B cell (primary cell): ENCODE measurements around the gene SUB1. TPM values are rescaled to one million over a fixed set of nuclear protein-coding genes. Genes with fewer than 3 reads are reported as not detected.

Experiments used
- ATAC-seq: fragments of 200-7000 bp; cut with Tn5 transposase; one replicate; pipeline ENCODE4 v1.10.0; 2021; ENCODE audit warnings: low read depth, mild to moderate bottlenecking, moderate number of reproducible peaks, moderate library complexity
- CTCF ChIA-PET: fragments of 350-600 bp; sonication (Branson Sonifier 250); formaldehyde crosslinking; loops from one replicate; lab custom pipeline; 2021; ENCODE audit warnings: antibody characterized with exemption, inconsistent platforms; lab: Charles Lee
- POLR2A ChIA-PET: fragments of 350-600 bp; sonication (Branson Sonifier 250); formaldehyde crosslinking; loops from one replicate; lab custom pipeline; 2021; ENCODE audit warnings: antibody characterized with exemption; lab: Charles Lee
- DNase-seq: peaks from one replicate; pipeline ENCODE4 v3.0.0; 2013
- H2AFZ ChIP-seq: 2 replicates; pipeline ENCODE4 v1.6.1; 2012; ENCODE audit warnings: mild to moderate bottlenecking, low read depth, low read length; ENCODE audit not compliant: insufficient read depth, poor library complexity, severe bottlenecking
- H3K27ac ChIP-seq, 2 donors: 1 replicate in 1 of 2; 2 replicates in 1 of 2; pipeline ENCODE4 v1.5.1; 2012 to 2013; ENCODE audit warnings: low read length in 2 of 2, mild to moderate bottlenecking in 2 of 2, moderate library complexity in 1 of 2
- H3K27me3 ChIP-seq, 4 experiments: fragments of 200-600 bp in 1 of 4; sonication (generic) in 1 of 4; replicated peaks in 1 of 4; 1 replicate in 2 of 4; 2 replicates in 2 of 4; pipeline versions ENCODE4 v1.6.1 to v1.7.0; 2013 to 2016; ENCODE audit warnings: low read length in 3 of 4, mild to moderate bottlenecking in 2 of 4, mixed read lengths in 1 of 4, moderate library complexity in 1 of 4; ENCODE audit not compliant: insufficient read depth in 4 of 4, control insufficient read depth in 3 of 4; ENCODE audit errors: control extremely low read depth in 1 of 4
- H3K36me3 ChIP-seq, 2 experiments: replicated peaks in 1 of 2; 1 replicate in 1 of 2; 2 replicates in 1 of 2; pipeline versions ENCODE4 v1.6.1 to v1.7.1; 2013; ENCODE audit warnings: low read length in 1 of 2; ENCODE audit not compliant: insufficient read depth in 2 of 2, control insufficient read depth in 1 of 2; ENCODE audit errors: control extremely low read depth in 1 of 2, extremely low read depth in 1 of 2
- H3K4me1 ChIP-seq, 2 donors: fragments of 200-600 bp in 1 of 2; sonication (generic) in 1 of 2; 1 replicate in 1 of 2; 2 replicates in 1 of 2; pipeline versions ENCODE4 v1.5.1 to v1.6.1; 2013 to 2017; ENCODE audit warnings: low read length in 2 of 2; ENCODE audit not compliant: control insufficient read depth in 2 of 2, insufficient read depth in 2 of 2
- H3K4me2 ChIP-seq: replicated peaks from 2 replicates; pipeline ENCODE3; 2012; ENCODE audit warnings: mild to moderate bottlenecking, low read depth, low read length; ENCODE audit not compliant: poor library complexity, severe bottlenecking
- H3K4me3 ChIP-seq, 5 experiments: fragments of 200-600 bp in 1 of 5; sonication (generic) in 1 of 5; 1 replicate in 3 of 5; 2 replicates in 2 of 5; pipeline versions ENCODE4 v1.5.1 to v1.7.0; 2011 to 2016; ENCODE audit warnings: low read length in 4 of 5, mild to moderate bottlenecking in 4 of 5, low read depth in 2 of 5, control low read depth in 1 of 5, moderate library complexity in 1 of 5; ENCODE audit not compliant: insufficient read depth in 1 of 5; ENCODE audit errors: control extremely low read depth in 1 of 5, extremely low read depth in 1 of 5
- H3K79me2 ChIP-seq: fragments of 200-600 bp; sonication (generic); one replicate; pipeline ENCODE4 v1.6.0; 2016; ENCODE audit warnings: low read length; ENCODE audit not compliant: control insufficient read depth, insufficient read depth
- H3K9ac ChIP-seq: fragments of 200-600 bp; sonication (generic); 2 replicates; pipeline ENCODE4 v1.6.1; 2017; ENCODE audit warnings: mild to moderate bottlenecking, low read length, moderate library complexity
- H3K9me3 ChIP-seq, 3 donors: one replicate each; pipeline versions ENCODE4 v1.6.1 to v1.7.1; 2013; ENCODE audit warnings: low read length in 2 of 3; ENCODE audit not compliant: control insufficient read depth in 2 of 3, insufficient read depth in 1 of 3; ENCODE audit errors: control extremely low read depth in 1 of 3
- H4K20me1 ChIP-seq: 2 replicates; pipeline ENCODE4 v1.6.0; 2012; ENCODE audit warnings: mild to moderate bottlenecking, low read length; ENCODE audit not compliant: insufficient read depth, control insufficient read depth, poor library complexity, severe bottlenecking
- H3K27ac Mint-ChIP-seq: one replicate; pipeline ENCODE4 v1.8.0; 2021; ENCODE audit warnings: mixed read lengths
- H3K27me3 Mint-ChIP-seq: one replicate; pipeline ENCODE4 v1.8.0; 2021; ENCODE audit warnings: mixed read lengths
- H3K4me1 Mint-ChIP-seq: one replicate; pipeline ENCODE4 v1.8.0; 2021; ENCODE audit warnings: mixed read lengths
- H3K4me3 Mint-ChIP-seq: one replicate; pipeline ENCODE4 v1.8.0; 2021; ENCODE audit warnings: mixed read lengths
- H3K9me3 Mint-ChIP-seq: one replicate; pipeline ENCODE4 v1.8.0; 2022; ENCODE audit warnings: mixed read lengths; ENCODE audit not compliant: insufficient read depth
- EZH2 ChIP-seq: IDR thresholded peaks from 2 replicates; pipeline ENCODE4 v1.6.1; 2012; ENCODE audit warnings: borderline replicate concordance, low read depth, mild to moderate bottlenecking, moderate library complexity, low read length; ENCODE audit not compliant: insufficient read depth, poor library complexity, severe bottlenecking
- WGBS: methylation state at CpG from one replicate; pipeline ENCODE4 v1.1.5; 2013; ENCODE audit warnings: missing lambda C conversion rate; ENCODE audit not compliant: insufficient coverage; 5-methylcytosine and 5-hydroxymethylcytosine counted together
- intact Hi-C: fragments of 100-400 bp; cut with micrococcal nuclease; formaldehyde crosslinking; loops from one replicate; pipeline ENCODE4 v1.10.0; 2022
- polyA minus RNA-seq: library from RNA; depleted of rRNA, polyadenylated mRNA; stranded (reverse); fragments of >200 nt; gene quantifications from 2 replicates; pipeline ENCODE4 v1.2.3, GENCODE V29; 2012
- polyA plus RNA-seq: library from polyadenylated mRNA; depleted of rRNA; stranded (reverse); fragments of >200 nt; gene quantifications from 2 replicates; pipeline ENCODE4 v1.2.3, GENCODE V29; 2012
- total RNA-seq, 2 donors: library from RNA; stranded (reverse); fragments of 120-200 nt in 1 of 2; gene quantifications; 1 replicate in 1 of 2; 2 replicates in 1 of 2; pipeline versions ENCODE4 v1.2.3 to v1.2.4, GENCODE V29; 2013 to 2022
- TF ChIP-seq, protein P1 (sequence below): fragments of 200-600 bp; IDR thresholded peaks from one replicate; pipeline ENCODE4 v1.8.0; 2022; ENCODE audit warnings: antibody characterized with exemption, mild to moderate bottlenecking

SUB1 gene
- 117 and 123 TPM in 2 replicates for total RNA-seq
- total RNA-seq (2013), result 402 TPM
- 55.4 and 165 TPM in 2 replicates for polyA plus RNA-seq
- 72.0 and 99.7 TPM in 2 replicates for polyA minus RNA-seq

GRCh38 chr5:32585446-32586275 is at the start of gene SUB1:
Gene SUB1 (plus strand): TSS chr5:32585557. CDS start chr5:32588513, 2,956 bp downstream.
- H3K27me3 ChIP-seq, result no peaks in the 10 kb centered on the region
- H4K20me1 ChIP-seq, result peaks cover 58% of the 10 kb centered on the region
- peak within 1 kb of the TSS; percentile 65 for H2AFZ ChIP-seq
- peaks cover 0 to 16% of the 10 kb centered on the region in 2 experiments for H3K36me3 ChIP-seq
- TF ChIP-seq EZH2, result no peak
- TF ChIP-seq, protein P1, sequence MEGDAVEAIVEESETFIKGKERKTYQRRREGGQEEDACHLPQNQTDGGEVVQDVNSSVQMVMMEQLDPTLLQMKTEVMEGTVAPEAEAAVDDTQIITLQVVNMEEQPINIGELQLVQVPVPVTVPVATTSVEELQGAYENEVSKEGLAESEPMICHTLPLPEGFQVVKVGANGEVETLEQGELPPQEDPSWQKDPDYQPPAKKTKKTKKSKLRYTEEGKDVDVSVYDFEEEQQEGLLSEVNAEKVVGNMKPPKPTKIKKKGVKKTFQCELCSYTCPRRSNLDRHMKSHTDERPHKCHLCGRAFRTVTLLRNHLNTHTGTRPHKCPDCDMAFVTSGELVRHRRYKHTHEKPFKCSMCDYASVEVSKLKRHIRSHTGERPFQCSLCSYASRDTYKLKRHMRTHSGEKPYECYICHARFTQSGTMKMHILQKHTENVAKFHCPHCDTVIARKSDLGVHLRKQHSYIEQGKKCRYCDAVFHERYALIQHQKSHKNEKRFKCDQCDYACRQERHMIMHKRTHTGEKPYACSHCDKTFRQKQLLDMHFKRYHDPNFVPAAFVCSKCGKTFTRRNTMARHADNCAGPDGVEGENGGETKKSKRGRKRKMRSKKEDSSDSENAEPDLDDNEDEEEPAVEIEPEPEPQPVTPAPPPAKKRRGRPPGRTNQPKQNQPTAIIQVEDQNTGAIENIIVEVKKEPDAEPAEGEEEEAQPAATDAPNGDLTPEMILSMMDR, result no peak
- Mint-ChIP-seq H3K27me3 (no peaks in the 10 kb centered on the region), H3K4me1 (peaks cover 73% of the 10 kb centered on the region), H3K4me3 (peak within 1 kb of the TSS; percentile 96), H3K27ac (peak within 1 kb of the TSS; percentile 97), H3K9me3 (no peaks in the 10 kb centered on the region)
- POLR2A ChIA-PET, result interaction anchor here (0.6 to 2.2 kb wide), 3 partner anchors 12 to 141 kb away, joined by 3 to 8 read pairs (median 6); partner anchors contain the start of gene ZFR
- peaks cover 68 to 76% of the 10 kb centered on the region in 2 donors for H3K4me1 ChIP-seq
- intact Hi-C loops, result loop anchor here (1.0 to 5.0 kb wide), 7 partner anchors 47 to 1053 kb away; partner anchors contain the start of genes C5orf22, DROSHA, GOLPH3 and ZFR
- peak within 1 kb of the TSS; percentile 83 to 93 (median 86) for H3K4me3 ChIP-seq
- peak; percentile 94 for DNase-seq
- H3K9ac ChIP-seq, result peak within 1 kb of the TSS; percentile 99
- peak; percentile 64 for ATAC-seq
- peaks cover 0 to 4% (median 0%) of the 10 kb centered on the region in 3 donors for H3K9me3 ChIP-seq
- peak within 1 kb of the TSS; percentile 88 for H3K4me2 ChIP-seq
- H3K27ac ChIP-seq, result peak within 1 kb of the TSS; percentile 96 to 99
- WGBS, result 1% methylated on average over 67 of the region's 89 CpGs
- peaks cover 43% of the 10 kb centered on the region for H3K79me2 ChIP-seq
- CTCF ChIA-PET, result interaction anchor here (0.6 to 10.4 kb wide), 6 partner anchors 28 to 141 kb away, joined by 3 to 469 read pairs (median 4); partner anchors contain the start of gene ZFR
